ENCODE measurements around the gene KIF17. TPM values are rescaled to one million over a fixed set of nuclear protein-coding genes. Genes with fewer than 3 reads are reported as not detected.

The KIF17 gene
- total and polyA plus RNA-seq, 2 of the 8 experiments (the other 6 are each of a cell fraction or from before 2014, with no cell fraction given): 6.9 to 10.4 TPM

DNA sequence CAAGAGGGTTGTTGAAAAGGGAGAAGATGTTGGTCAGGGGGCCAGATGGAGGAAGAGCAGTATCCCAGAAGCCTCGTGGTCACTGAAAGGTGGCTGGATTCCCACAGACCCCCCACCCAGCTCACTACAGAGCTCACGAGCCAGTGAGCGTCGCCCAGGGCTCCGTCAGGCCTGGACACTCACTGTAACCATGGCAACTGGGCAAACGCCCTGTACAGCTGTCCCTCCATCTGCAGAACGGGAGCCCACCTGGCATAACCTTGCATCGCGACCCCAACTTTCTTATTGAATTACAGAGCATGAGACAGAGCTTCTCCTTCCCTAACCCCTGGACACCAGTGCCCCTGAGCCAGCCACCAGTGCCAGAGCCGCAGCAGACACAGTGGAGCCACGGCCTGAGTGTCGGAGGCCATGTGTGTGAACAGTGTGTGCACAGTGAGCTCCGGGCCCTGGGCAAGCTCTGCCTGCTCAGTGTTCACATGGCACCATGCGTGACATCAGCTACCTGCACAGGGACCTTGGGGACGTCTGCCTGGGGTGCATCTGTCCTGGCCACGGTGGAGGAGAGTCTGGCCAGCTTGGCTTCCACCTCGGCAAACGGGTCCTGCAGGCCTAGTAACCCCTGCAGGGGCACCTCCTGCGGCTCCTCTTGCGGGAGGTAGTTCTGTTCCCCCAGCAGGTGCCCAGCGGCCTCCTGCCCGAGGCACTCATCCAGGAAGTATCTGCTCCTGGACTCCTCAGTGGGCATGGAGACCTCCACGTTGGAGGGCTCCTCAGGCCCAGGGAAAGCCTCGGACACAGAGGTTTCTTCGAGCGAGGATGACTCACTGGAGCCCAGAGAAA is 30.7 kb downstream of the KIF17 start:
- H3K4me2 ChIP-seq (ENCODE audit: insufficient read depth in 1 of 2, low read depth in 2 of 2, low read length in 2 of 2): no peak overlapping the region
- no peak overlapping the region for H3K23ac ChIP-seq (ENCODE audit: insufficient read length)
- no peak overlapping the region for H2BK5ac ChIP-seq (ENCODE audit: low read depth, low read length)
- H4K20me1 ChIP-seq (replicated peaks in 1 of 2; ENCODE audit: control insufficient read depth in 1 of 2, insufficient read depth in 2 of 2, low read length in 2 of 2): no peaks in the 10 kb centered on the region
- no peaks in the 10 kb centered on the region for H3K79me2 ChIP-seq (ENCODE audit: control insufficient read depth in 1 of 2, insufficient read depth in 2 of 2, low read length in 2 of 2)
- FAIRE-seq (no peak), DNase-seq (ENCODE audit: low read depth in 1 of 2, low spot score in 2 of 2) (no peak)
- H2BK20ac ChIP-seq (ENCODE audit: low read length): no peak overlapping the region
- no peaks in the 10 kb centered on the region; a peak in 1 of 7 replicates for H3K4me1 ChIP-seq (replicated peaks in 1 of 4; ENCODE audit: control insufficient read depth in 3 of 4, insufficient read depth in 4 of 4, low read length in 3 of 4)
- H3K18ac ChIP-seq (ENCODE audit: extremely low read depth, low read length): no peak overlapping the region
- no peak overlapping the region for H4K5ac ChIP-seq (ENCODE audit: insufficient read length, low read depth, low read length)
- no peak overlapping the region for H3K56ac ChIP-seq (replicated peaks; ENCODE audit: insufficient read length, low read depth, low read length)
- no peak overlapping the region for H3K9ac ChIP-seq (replicated peaks in 1 of 4; ENCODE audit: extremely low read depth in 1 of 4, low read depth in 3 of 4, low read length in 3 of 4)
- no peaks in the 10 kb centered on the region for H3K23me2 ChIP-seq (ENCODE audit: low read depth, low read length)
- no peak overlapping the region for H2BK12ac ChIP-seq (ENCODE audit: low read depth, low read length)
- H2AK5ac ChIP-seq (ENCODE audit: low read depth, low read length): no peak overlapping the region
- H3K9me3 ChIP-seq (ENCODE audit: insufficient read depth in 2 of 2, low read depth in 1 of 2, low read length in 1 of 2): no peaks in the 10 kb centered on the region
- no peak overlapping the region for H4K8ac ChIP-seq (ENCODE audit: extremely low read depth, insufficient read depth, low read length)
- no peak overlapping the region for H3K27ac ChIP-seq (ENCODE audit: low read depth, low read length)
- no peak overlapping the region for H2BK15ac ChIP-seq (ENCODE audit: low read length)
- H2AFZ ChIP-seq (ENCODE audit: low read length): no peak overlapping the region
- peaks cover 0 to 3% (median 0%) of the 10 kb centered on the region in 4 experiments; a peak in 2 of 8 replicates for H3K36me3 ChIP-seq (ENCODE audit: control insufficient read depth in 2 of 4, insufficient read depth in 4 of 4, low read length in 3 of 4)
- H4K91ac ChIP-seq (replicated peaks; ENCODE audit: insufficient read length, low read length): no peak overlapping the region
- no peaks in the 10 kb centered on the region for H3K79me1 ChIP-seq (ENCODE audit: low read depth, low read length)
- no peak overlapping the region for H2BK120ac ChIP-seq (replicated peaks; ENCODE audit: low read depth, low read length)
- no peak overlapping the region for H3K4ac ChIP-seq (replicated peaks; ENCODE audit: insufficient read length, low read depth, low read length)
- ChIA-PET POLR2A (ENCODE audit: partially characterized antibody) (no interaction called here), CTCF (ENCODE audit: partially characterized antibody) (interaction anchor here (1.5 to 1.9 kb wide), 3 partner anchors 9 to 46 kb away, joined by 4 to 6 read pairs (median 6); partner anchors contain the start of gene SH2D5)
- H3K14ac ChIP-seq (ENCODE audit: insufficient read length): no peak overlapping the region
- 89% methylated on average over 24 of the region's 26 CpGs; no CpG with 5 or more reads in 1 of the 2 experiments for WGBS, 2 experiments (ENCODE audit: extremely low coverage in 1 of 2, insufficient coverage in 1 of 2, insufficient read length in 1 of 2, insufficient replicate concordance in 2 of 2, low coverage in 1 of 2, low lambda C conversion rate in 2 of 2, missing lambda C conversion rate in 1 of 2)
- no peaks in the 10 kb centered on the region for H3K27me3 ChIP-seq (replicated peaks in 1 of 4; ENCODE audit: control insufficient read depth in 3 of 4, extremely low read depth in 1 of 4, insufficient read depth in 3 of 4, low read length in 3 of 4)
- no peak overlapping the region for H3K4me3 ChIP-seq (ENCODE audit: extremely low read depth in 1 of 4, insufficient read depth in 2 of 4, low read depth in 3 of 4, low read length in 4 of 4)
- TF ChIP-seq RNF2 (IDR thresholded peaks at IDR 0.05; ENCODE audit: borderline replicate concordance, low read depth, low read length, missing control alignments, poor library complexity, severe bottlenecking) (no peak), HDAC2 (IDR thresholded peaks at IDR 0.05; ENCODE audit: borderline replicate concordance in 1 of 2, low read depth in 2 of 2, low read length in 2 of 2) (no peak), CHD1 (IDR thresholded peaks at IDR 0.05; ENCODE audit: low read depth, low read length) (no peak), EP300 (IDR thresholded peaks at IDR 0.05; ENCODE audit: borderline replicate concordance in 1 of 2, low read depth in 2 of 2, low read length in 2 of 2) (no peak), TEAD4 (IDR thresholded peaks at IDR 0.05; ENCODE audit: low read depth, low read length) (no peak), CBX8 (IDR thresholded peaks at IDR 0.05; ENCODE audit: borderline replicate concordance, low read depth, low read length) (no peak)
- TF ChIP-seq, protein P1, sequence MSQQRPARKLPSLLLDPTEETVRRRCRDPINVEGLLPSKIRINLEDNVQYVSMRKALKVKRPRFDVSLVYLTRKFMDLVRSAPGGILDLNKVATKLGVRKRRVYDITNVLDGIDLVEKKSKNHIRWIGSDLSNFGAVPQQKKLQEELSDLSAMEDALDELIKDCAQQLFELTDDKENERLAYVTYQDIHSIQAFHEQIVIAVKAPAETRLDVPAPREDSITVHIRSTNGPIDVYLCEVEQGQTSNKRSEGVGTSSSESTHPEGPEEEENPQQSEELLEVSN (IDR thresholded peaks at IDR 0.05): no peak
- TF ChIP-seq, protein P2, sequence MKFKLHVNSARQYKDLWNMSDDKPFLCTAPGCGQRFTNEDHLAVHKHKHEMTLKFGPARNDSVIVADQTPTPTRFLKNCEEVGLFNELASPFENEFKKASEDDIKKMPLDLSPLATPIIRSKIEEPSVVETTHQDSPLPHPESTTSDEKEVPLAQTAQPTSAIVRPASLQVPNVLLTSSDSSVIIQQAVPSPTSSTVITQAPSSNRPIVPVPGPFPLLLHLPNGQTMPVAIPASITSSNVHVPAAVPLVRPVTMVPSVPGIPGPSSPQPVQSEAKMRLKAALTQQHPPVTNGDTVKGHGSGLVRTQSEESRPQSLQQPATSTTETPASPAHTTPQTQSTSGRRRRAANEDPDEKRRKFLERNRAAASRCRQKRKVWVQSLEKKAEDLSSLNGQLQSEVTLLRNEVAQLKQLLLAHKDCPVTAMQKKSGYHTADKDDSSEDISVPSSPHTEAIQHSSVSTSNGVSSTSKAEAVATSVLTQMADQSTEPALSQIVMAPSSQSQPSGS (IDR thresholded peaks at IDR 0.05; ENCODE audit: low read length): no peak
